Endothelial cell (in vitro differentiated cells): Measurements from ENCODE around the gene MYOCOS. TPM values are rescaled to one million over a fixed set of nuclear protein-coding genes. Genes with fewer than 3 reads are reported as not detected.
"Not testable (repeated sequence)": the region's sequence is repeated elsewhere in the genome, so short reads cannot be mapped to it uniquely, and the experiment has no call there.

Experiments
- DNase-seq: peaks from one replicate; pipeline ENCODE4 v3.0.0; 2021; ENCODE audit warnings: low spot score
- H3K27ac Mint-ChIP-seq: one replicate; pipeline ENCODE4 v1.8.0; 2021; ENCODE audit warnings: mixed read lengths, inconsistent platforms; ENCODE audit not compliant: unreplicated experiment
- H3K27me3 Mint-ChIP-seq: one replicate; pipeline ENCODE4 v1.8.0; 2021; ENCODE audit warnings: mild to moderate bottlenecking, moderate library complexity, mixed read lengths, inconsistent platforms; ENCODE audit not compliant: unreplicated experiment
- H3K36me3 Mint-ChIP-seq: one replicate; pipeline ENCODE4 v1.8.0; 2021; ENCODE audit warnings: mild to moderate bottlenecking, low read depth, mixed read lengths, inconsistent platforms; ENCODE audit not compliant: unreplicated experiment
- H3K4me1 Mint-ChIP-seq: one replicate; pipeline ENCODE4 v1.8.0; 2021; ENCODE audit warnings: mild to moderate bottlenecking, mixed read lengths, inconsistent platforms; ENCODE audit not compliant: unreplicated experiment
- H3K4me3 Mint-ChIP-seq: one replicate; pipeline ENCODE4 v1.8.0; 2021; ENCODE audit warnings: mild to moderate bottlenecking, mixed read lengths, inconsistent platforms; ENCODE audit not compliant: unreplicated experiment
- H3K9me3 Mint-ChIP-seq: one replicate; pipeline ENCODE4 v1.8.0; 2021; ENCODE audit warnings: mixed read lengths, inconsistent platforms; ENCODE audit not compliant: unreplicated experiment
- CTCF ChIP-seq: fragments of 200-600 bp; sonication (generic); IDR thresholded peaks from one replicate; pipeline ENCODE4 v1.5.0; 2021; ENCODE audit warnings: antibody characterized with exemption; ENCODE audit not compliant: unreplicated experiment
- total RNA-seq: library from RNA; stranded (reverse); fragmentation: NEBNext Ultra II Directional; extraction: Animal tissue kit (Norgen Biotek cat#: 25700); gene quantifications from one replicate; pipeline ENCODE4 v1.2.1, GENCODE V29; 2021; ENCODE audit not compliant: unreplicated experiment

The MYOCOS gene
- total RNA-seq, 1 donor from 2014 or later, result not detected

GRCh38 chr1:171606402-171606941 lies 15.6 kb upstream of the MYOCOS start:
- Mint-ChIP-seq H3K4me1 (no peaks in the 10 kb centered on the region), H3K9me3 (no peaks in the 10 kb centered on the region), H3K27ac (no peak overlapping the region), H3K27me3 (peaks cover 1% of the 10 kb centered on the region), H3K4me3 (no peak overlapping the region), H3K36me3 (no peaks in the 10 kb centered on the region)
- no peak for DNase-seq
- no peak for TF ChIP-seq CTCF

GRCh38 chr1:171610385-171610784 lies 11.7 kb upstream of the MYOCOS start:
- Mint-ChIP-seq H3K9me3 (no peaks in the 10 kb centered on the region), H3K4me1 (no peaks in the 10 kb centered on the region), H3K4me3 (no peak overlapping the region), H3K27me3 (peaks cover 1% of the 10 kb centered on the region), H3K27ac (no peak overlapping the region), H3K36me3 (no peaks in the 10 kb centered on the region)
- no peak for TF ChIP-seq CTCF
- DNase-seq, result no peak

- Mint-ChIP-seq H3K4me3 (no peak overlapping the region), H3K4me1 (no peaks in the 10 kb centered on the region), H3K27ac (no peak overlapping the region), H3K27me3 (peaks cover 1% of the 10 kb centered on the region), H3K9me3 (no peaks in the 10 kb centered on the region), H3K36me3 (no peaks in the 10 kb centered on the region)
- no peak for TF ChIP-seq CTCF
- DNase-seq, result no peak
Observed at GRCh38 chr1:171611306-171611705, 10.7 kb upstream of the MYOCOS start.

DNA sequence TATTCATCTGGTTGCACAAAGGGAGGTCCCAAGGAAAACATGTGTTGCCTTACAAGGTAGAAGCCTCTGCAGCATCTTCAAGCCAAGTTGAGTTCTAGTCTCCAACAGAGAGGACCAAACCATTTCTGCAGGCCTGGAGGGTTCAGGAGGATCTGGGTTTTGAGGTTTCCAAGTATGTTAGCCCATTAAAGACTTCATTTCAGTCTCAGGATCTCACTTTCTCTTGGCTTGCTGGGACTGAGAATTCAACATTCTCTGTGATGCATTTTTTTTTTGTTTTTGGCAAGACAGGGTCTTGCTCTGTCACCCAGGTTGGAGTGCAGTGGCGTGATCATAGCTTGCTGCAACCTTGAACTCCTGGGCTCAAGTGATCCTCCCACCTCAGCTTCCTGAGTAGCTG lies 8.8 kb upstream of the MYOCOS start:
- Mint-ChIP-seq H3K4me1 (peaks cover 6% of the 10 kb centered on the region), H3K9me3 (no peaks in the 10 kb centered on the region), H3K4me3 (no peak overlapping the region), H3K27me3 (peaks cover 1% of the 10 kb centered on the region), H3K36me3 (no peaks in the 10 kb centered on the region), H3K27ac (no peak overlapping the region)
- no peak for DNase-seq
- no peak for TF ChIP-seq CTCF

DNA sequence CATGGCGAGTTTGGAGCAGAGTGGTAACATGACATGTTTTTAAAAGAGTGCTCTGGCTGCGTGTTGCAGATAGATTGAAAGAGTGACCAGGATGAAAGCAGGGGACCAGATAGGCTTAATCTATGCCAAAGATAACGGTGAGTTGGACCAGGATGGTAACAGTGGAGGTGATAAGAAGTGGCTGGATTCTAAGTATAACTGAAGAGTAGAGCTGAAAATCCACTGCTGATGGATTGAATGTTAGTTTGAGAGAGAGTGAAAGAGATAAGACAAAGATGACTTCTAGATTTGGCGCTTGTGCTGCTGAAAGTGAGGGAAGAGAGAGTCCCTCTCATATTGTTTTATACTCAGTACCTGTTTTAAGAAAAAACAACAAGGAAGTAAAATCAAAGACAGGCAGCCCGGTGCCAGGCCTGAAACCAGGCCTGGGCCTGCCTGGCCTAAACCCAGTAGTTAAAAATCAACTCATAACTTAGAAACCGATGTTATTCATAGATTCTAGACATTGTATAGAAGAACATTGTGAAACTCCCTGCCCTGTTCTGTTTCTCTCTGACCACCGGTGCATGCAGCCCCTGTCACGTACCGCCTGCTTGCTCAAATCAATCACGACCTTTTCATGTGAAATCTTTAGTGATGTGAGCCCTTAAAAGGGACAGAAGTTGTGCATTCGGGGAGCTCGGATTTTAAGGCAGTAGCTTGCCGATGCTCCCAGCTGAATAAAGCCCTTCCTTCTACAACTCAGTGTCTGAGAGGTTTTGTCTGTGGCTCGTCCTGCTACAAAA lies 6.7 kb upstream of the MYOCOS start:
- H3K4me1 Mint-ChIP-seq, H3K36me3 Mint-ChIP-seq, H3K4me3 Mint-ChIP-seq, H3K27me3 Mint-ChIP-seq, H3K27ac Mint-ChIP-seq, DNase-seq, H3K9me3 Mint-ChIP-seq: not testable (repeated sequence)
